Activated CD4-positive, alpha-beta T cell treated with anti-CD3 and anti-CD28 coated beads for 24 hours (primary cell): ENCODE data around the gene KLK10.

ENCODE experiments used
- DNase-seq, 2 donors: peaks; one replicate each; pipeline ENCODE4 v3.0.0-alpha.2; 2020; ENCODE audit warnings: low read depth in 2 of 2

Gene KLK10

GRCh38 chr19:50967929-50968715 lies 51.4 kb downstream of the KLK10 start:
- no peak for DNase-seq

- DNase-seq, result no peak
These were observed 55.2 kb downstream of the KLK10 start for GRCh38 chr19:50964266-50964665.

- DNase-seq, result no peak
These were observed 56.1 kb downstream of the KLK10 start for GRCh38 chr19:50963381-50963780.
